ENCODE data around the gene GSTT2.
"Not testable (repeated sequence)": the region's sequence is repeated elsewhere in the genome, so short reads cannot be mapped to it uniquely, and the experiment has no call there.

The GSTT2 gene

GRCh38 chr22:23979557-23980240 lies at the start of gene GSTT2:
TSS of gene GSTT2 (plus strand) at chr22:23980134.
- DNase-seq = not testable (repeated sequence)

GRCh38 chr22:23938328-23939016 lies 41.5 kb upstream of the GSTT2 start:
- peak; percentile 11 for DNase-seq

DNA sequence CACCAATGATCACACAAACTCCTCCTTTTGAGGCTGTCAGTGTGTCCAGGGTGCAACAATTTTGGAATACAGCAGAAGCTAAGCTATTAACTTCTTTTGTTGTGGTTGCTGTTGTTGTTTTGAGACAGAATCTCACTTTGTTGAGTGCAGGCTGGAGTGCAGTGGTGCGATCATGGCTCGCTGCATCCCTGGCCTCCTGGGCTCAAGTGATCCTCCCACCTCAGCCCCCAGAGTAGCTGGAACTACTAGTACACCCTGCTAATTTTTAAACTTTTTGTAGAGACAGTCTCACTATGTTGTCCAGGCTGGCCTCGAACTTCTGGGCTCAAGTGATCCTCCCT lies 40.9 kb upstream of the GSTT2 start:
- DNase-seq = no peak

- not testable (repeated sequence) for DNase-seq
Measured at GRCh38 chr22:23940166-23940565, 39.8 kb upstream of the GSTT2 start.

DNA sequence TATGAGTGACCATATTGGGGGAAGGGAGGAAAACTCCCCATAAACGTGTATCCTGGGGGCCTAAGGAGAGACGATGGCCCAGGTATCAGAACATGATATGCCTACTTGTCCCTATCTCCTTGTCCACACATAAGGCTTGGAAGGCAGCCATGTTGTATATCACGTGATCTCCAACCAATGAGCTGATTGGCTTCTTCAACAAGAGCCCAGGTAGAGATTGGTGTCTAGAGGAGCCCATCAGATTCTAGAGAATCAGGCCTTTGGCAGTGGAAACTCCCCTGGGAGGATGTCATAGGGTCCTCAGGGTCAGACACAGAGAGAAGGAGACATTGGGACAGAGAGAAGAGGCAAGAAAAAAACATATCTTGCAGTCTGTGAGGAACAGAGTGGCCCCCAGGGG lies 32.5 kb upstream of the GSTT2 start:
- DNase-seq = not testable (repeated sequence)

- not testable (repeated sequence) for DNase-seq
Measured at GRCh38 chr22:23949764-23950163, 30.2 kb upstream of the GSTT2 start.

DNA sequence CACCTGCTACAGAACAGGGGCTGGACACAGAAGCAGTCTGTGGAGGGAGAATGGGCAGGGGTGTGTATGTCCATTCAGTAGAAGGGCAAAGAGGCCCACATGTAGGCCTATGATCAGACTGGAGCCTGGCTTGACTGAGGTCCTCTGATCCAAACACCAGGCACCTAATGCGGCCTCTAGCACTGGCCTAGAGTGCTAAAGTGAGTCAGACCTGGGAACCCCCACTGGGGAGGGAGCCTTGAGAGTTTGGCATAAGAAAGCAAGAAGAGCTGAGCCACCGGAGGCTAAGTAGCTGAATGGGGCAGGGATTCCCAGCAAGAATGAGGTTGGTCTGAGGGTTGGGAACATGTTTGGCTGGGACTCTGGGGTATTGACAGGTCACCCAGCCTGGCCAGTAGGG lies 28.6 kb upstream of the GSTT2 start:
- not testable (repeated sequence) for DNase-seq

GRCh38 chr22:23952794-23953405 lies 27.0 kb upstream of the GSTT2 start:
- not testable (repeated sequence) for DNase-seq

DNA sequence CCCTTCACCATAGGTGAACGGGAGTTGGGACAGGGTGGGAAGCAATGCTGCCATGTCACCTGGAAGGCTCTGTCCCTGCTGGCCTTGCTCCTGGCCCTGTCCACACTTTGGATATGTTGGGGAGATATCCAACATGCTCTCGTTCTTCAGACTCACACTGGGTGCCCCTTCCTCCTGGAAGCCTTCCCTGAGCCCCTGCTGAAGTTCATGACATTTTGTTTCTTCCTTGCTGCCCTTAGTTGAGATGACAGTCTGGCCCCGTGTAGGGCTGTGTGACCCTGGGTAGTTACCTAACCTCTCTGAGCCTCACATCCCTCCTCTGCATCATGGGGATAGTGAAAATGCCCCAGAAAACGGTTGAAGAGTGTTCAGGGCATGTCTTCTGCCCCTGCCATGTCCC lies 26.4 kb upstream of the GSTT2 start:
- not testable (repeated sequence) for DNase-seq

GRCh38 chr22:23954193-23954990 lies 25.5 kb upstream of the GSTT2 start:
- DNase-seq = not testable (repeated sequence)

DNA sequence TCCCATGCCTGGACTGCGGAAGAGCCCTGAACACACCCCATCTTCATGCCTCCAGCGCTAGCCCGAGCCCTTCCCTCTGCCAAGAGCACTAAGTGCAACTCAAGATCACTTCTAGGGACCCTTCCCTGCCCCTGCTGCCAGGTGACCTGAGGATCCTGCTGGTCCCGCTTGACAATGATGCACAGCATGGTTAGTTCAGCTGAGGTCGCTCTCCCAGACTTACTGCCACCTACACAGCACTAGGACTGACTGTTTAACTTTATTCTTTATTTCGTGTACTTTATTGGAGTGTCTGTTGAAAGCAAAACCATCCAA lies 25.0 kb upstream of the GSTT2 start:
- not testable (repeated sequence) for DNase-seq

DNA sequence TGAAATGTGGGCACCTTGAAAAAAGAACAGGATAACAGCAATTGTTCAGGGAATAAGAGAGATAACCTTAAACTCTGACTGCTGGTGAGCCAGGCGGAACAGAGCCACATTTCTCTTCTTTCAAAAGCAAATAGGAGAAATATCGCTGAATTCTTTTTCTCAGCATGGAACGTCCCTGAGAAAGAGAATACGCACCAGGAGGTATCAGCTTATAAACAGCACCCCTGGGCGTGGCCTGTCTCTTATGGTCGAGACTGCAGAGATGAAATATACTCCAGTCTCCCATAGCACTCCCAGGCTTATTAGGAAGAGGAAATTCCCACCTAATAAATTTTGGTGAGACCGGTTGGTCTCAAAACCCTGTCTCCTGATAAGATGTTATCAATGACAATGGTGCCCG lies 24.0 kb upstream of the GSTT2 start:
- not testable (repeated sequence) for DNase-seq

DNA sequence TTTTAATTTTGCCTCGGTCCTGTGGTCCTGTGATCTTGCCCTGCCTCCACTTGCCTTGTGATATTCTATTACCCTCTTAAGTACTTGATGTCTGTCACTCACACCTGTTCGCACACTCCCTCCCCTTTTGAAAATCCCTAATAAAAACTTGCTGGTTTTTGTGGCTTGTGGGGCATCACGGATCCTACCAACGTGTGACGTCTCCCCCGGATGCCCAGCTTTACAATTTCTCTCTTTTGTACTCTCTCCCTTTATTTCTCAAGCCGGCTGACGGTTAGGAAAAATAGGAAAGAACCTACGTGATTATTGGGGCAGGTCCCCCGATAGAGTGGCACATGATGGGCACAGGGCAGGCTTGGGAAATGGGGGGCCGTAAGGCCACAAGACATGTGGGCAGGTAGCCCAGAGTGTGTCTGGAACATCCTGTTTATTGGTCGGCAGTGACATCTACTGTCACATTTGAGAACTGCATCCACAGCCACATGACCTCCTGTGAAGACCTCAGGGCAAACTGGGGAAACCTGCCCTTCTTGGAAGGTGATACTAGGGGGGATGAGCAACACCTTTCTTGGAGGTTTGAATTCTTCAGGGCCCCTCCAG lies 23.5 kb upstream of the GSTT2 start:
- DNase-seq = peak; percentile 80

DNA sequence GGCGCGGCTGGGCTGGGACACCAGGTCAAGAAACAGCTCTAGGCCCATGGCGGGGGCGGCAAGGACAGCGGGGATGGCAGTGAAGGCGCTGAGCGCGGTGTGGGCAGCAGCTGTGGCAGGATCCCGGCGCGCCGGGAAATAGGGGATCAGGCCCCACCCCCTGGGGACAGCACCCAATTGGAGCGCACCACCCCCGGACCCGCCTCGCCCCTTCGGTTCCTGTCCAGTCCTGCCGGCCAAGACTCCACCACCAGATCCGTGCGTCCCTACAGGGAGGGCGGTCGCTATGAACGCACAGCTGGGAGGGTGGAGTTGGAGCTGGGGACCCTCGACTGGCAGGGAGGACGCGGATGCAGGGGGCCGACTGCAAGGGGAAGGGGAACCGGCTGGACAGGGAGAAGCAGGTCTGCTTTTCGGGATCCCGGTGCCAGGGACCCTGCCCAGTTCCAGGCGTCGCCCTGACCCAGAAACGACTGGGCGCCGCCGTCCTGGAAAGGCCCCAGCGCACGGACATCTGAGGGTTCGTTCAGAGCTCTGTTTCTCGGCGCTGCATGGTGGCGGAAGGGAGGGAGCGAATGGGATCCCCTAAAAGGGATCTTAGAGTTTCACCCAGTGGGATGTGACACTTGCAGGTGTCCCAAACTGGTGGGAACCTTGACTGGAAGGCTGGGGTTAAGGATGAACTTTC lies 18.7 kb upstream of the GSTT2 start, which contains the start of gene GSTT2B:
Gene GSTT2B, minus strand, starts transcription at position 112 of the 688 bp plus-strand sequence. Its CDS starts 64 bp downstream, at position 48.
- DNase-seq = not testable (repeated sequence)

GRCh38 chr22:23966094-23966493 lies 13.8 kb upstream of the GSTT2 start:
- not testable (repeated sequence) for DNase-seq

GRCh38 chr22:23966568-23966967 lies 13.4 kb upstream of the GSTT2 start, which contains the start of gene DDTL:
TSS of gene DDTL (plus strand) at chr22:23966888. CDS start at chr22:23966915, 27 bp downstream.
- DNase-seq = not testable (repeated sequence)

DNA sequence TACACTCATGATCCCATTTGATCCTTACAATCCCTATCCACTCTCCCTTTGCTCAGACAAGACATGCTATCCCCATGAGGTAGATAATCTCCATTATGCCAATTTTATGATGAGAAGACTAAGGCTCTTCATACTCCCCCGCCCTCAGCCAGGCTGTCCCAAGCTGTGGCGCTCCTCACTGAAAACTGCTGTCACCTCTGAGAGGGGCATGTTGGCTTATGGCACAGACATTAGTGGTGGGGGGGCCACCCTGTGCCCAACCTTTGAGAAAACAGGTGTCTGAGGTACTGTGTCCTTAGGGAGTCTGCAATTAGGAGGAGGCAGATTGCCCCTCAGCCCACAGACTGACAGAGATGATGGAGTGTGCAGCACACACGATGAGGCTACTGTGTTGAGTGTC lies 10.9 kb upstream of the GSTT2 start:
- DNase-seq = no peak

DNA sequence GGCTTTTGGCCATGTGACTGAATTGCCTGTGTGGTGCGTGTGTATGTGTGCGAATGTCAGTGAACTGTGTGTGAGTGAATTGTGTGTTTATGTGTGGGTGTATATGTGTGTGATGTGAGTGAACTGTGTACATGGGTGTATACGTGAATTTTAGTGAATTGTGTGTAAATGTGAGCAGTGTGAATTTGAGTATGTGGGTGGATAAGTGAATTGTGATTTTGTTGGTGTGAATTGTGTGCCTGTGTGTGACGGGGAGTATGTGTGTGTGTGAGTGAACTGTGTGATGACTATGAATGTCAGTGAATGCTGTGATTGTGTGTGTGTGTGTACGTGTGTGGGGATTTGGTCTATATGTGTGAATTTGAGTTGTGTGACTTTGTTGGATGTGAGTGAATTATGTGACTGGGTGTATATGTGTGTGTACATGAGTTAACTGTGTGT lies 9.7 kb upstream of the GSTT2 start:
- no peak for DNase-seq

- no peak for DNase-seq
Measured at GRCh38 chr22:23970816-23971486, 9.0 kb upstream of the GSTT2 start.

DNA sequence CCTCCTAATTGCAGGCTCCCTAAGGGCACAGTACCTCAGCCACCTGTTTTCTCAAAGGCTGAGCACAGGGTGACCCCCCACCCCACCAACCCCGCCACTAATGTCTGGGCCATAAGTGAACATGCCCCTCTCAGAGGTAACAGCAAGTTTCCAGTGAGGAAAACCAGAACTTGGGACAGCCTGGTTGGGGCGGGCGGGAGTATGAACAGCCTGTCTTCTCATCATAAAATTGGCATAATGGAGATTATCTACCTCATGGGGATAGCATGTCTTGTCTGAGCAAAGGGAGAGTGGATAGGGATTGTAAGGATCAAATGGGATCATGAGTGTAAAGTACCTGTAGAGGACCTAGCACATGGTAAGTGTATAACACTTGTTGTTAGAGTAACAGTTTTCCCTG lies 8.0 kb upstream of the GSTT2 start:
- DNase-seq = not testable (repeated sequence)

GRCh38 chr22:23974345-23974744 lies 5.6 kb upstream of the GSTT2 start, which contains the start of gene DDT:
TSS of gene DDT (minus strand) at chr22:23974441. CDS start at chr22:23974414, 27 bp downstream.
- DNase-seq = not testable (repeated sequence)

Measured in NCI-H345 (cell line).